HUES6 (cell line): ENCODE results near the gene GALNT12.
A peak's percentile ranks its signal among the peaks of the same experiment; 100 is the strongest.

Experiments
- H3K27ac ChIP-seq: 2 replicates; pipeline ENCODE4 v1.7.0; 2013; ENCODE audit warnings: low read depth, mild to moderate bottlenecking, low read length, inconsistent platforms
- H3K27me3 ChIP-seq: 2 replicates; pipeline ENCODE4 v1.6.1; 2013; ENCODE audit warnings: low read length; ENCODE audit not compliant: control insufficient read depth, insufficient read depth
- H3K36me3 ChIP-seq: 2 replicates; pipeline ENCODE4 v1.6.1; 2013; ENCODE audit warnings: low read length; ENCODE audit not compliant: control insufficient read depth, insufficient read depth
- H3K4me1 ChIP-seq: 2 replicates; pipeline ENCODE4 v1.6.1; 2013; ENCODE audit warnings: low read length; ENCODE audit not compliant: control insufficient read depth, insufficient read depth
- H3K4me3 ChIP-seq: 2 replicates; pipeline ENCODE4 v1.5.1; 2013; ENCODE audit warnings: low read depth, low read length
- H3K9ac ChIP-seq: one replicate; pipeline ENCODE4 v1.6.1; 2013; ENCODE audit warnings: mild to moderate bottlenecking, low read length
- H3K9me3 ChIP-seq: 2 replicates; pipeline ENCODE4 v1.6.1; 2013; ENCODE audit warnings: low read depth, low read length; ENCODE audit not compliant: control insufficient read depth, insufficient read depth

GALNT12 gene

DNA sequence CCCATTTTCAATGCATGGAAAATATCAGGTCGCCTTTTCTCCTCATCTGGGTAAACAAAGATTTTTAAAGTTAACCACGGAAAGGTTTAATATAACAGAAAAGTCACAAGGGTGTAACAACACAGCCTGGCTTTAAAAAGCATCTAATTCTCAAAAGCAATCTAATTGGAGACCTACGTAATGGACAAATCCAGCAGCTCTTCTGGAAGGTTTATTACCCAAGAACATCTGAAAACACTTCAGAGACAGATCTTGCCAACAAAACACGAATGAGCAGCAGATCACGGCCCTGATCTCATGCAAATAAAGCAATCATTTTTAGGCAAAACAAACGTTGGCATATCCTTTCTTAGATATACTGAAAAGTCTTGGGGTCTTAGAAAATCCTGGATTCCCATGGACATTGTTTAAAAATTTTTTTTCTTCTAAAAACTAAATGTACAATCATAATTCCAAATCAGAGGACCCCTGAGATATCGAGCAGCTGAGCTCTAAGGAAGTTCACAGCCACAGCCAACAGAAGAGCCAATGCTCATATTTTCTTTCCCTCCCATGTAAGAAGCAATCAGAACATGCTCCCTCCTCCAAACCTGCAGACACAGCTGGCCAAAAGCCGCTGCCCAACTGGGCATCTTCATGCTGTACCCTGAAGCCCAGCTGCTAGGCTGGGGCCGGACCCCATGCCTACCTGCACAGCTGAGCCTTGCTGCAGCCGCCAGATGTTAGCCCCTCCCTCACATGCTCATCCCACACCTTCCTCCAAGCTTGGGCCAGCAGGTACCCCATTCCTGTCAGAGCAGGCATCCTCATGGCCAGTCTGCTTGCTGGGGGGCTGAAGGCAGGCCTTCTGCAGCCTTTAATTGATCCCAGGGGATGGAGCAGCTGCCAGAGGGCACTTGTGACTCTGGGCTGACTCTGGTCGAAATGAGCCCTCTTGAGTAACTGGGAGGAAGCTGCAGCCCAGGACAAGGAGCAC lies 22.4 kb upstream of the GALNT12 start:
- H3K27me3 ChIP-seq, result no peaks in the 10 kb centered on the region
- no peak overlapping the region for H3K4me3 ChIP-seq
- no peak overlapping the region for H3K27ac ChIP-seq
- peaks cover 64% of the 10 kb centered on the region for H3K36me3 ChIP-seq
- H3K9me3 ChIP-seq, result no peaks in the 10 kb centered on the region
- H3K4me1 ChIP-seq, result no peaks in the 10 kb centered on the region
- no peak overlapping the region for H3K9ac ChIP-seq

GRCh38 chr9:98786750-98787510 lies 20.5 kb upstream of the GALNT12 start:
- Histone ChIP-seq H3K27me3 (no peaks in the 10 kb centered on the region), H3K27ac (no peak overlapping the region), H3K9ac (no peak overlapping the region), H3K36me3 (peaks cover 56% of the 10 kb centered on the region), H3K4me1 (peaks cover 7% of the 10 kb centered on the region), H3K4me3 (no peak overlapping the region), H3K9me3 (no peaks in the 10 kb centered on the region)

- H3K4me3 ChIP-seq, result no peak overlapping the region
- H3K27ac ChIP-seq, result no peak overlapping the region
- H3K4me1 ChIP-seq, result peaks cover 12% of the 10 kb centered on the region
- no peak overlapping the region for H3K9ac ChIP-seq
- peaks cover 47% of the 10 kb centered on the region for H3K36me3 ChIP-seq
- H3K9me3 ChIP-seq, result no peaks in the 10 kb centered on the region
- H3K27me3 ChIP-seq, result no peaks in the 10 kb centered on the region
These were observed 19.6 kb upstream of the GALNT12 start for GRCh38 chr9:98787766-98788335.

- Histone ChIP-seq H3K9ac (no peak overlapping the region), H3K36me3 (peaks cover 33% of the 10 kb centered on the region), H3K4me3 (no peak overlapping the region), H3K4me1 (peaks cover 18% of the 10 kb centered on the region), H3K27ac (no peak overlapping the region), H3K27me3 (no peaks in the 10 kb centered on the region), H3K9me3 (no peaks in the 10 kb centered on the region)
These were observed 17.9 kb upstream of the GALNT12 start for GRCh38 chr9:98789483-98790133.

DNA sequence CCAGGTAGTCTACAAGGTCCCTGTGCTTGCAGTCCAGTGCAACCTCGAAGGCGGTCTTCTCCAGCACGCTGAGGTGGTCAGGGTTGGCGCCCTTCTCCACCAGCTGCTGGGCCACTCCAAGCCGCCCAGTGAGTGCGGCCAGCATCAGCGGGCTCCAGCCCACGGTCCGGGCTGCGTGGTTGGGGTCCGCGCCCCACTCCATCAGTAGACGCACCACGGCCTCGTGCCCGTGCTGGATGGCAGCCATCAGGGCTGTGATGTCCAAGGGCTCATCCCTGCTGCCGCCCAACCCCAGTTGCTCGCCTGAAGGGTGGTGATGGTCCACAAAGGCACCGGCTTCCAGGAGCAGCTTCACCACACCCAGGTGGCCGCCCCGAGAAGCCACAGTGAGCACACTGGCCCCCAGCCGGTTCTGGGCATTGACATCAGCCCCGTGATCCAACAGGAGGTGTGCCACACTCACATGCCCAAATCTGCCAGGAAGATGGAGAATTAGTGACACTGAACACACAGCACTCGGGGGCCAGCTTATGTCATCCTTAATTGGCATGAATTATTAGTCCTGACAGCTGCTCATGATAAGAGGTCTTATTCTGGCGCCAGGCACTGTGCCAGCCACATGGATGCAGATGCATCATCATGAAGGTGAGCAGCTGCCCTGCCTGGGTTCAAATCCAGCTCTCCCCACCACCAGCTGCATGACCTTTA lies 17.2 kb upstream of the GALNT12 start:
- H3K4me3 ChIP-seq, result no peak overlapping the region
- H3K27ac ChIP-seq, result no peak overlapping the region
- H3K9me3 ChIP-seq, result no peaks in the 10 kb centered on the region
- H3K9ac ChIP-seq, result no peak overlapping the region
- peaks cover 25% of the 10 kb centered on the region for H3K4me1 ChIP-seq
- peaks cover 33% of the 10 kb centered on the region for H3K36me3 ChIP-seq
- H3K27me3 ChIP-seq, result no peaks in the 10 kb centered on the region

GRCh38 chr9:98790842-98791607 lies 16.4 kb upstream of the GALNT12 start:
- H3K4me3 ChIP-seq, result no peak overlapping the region
- H3K36me3 ChIP-seq, result peaks cover 28% of the 10 kb centered on the region
- no peak overlapping the region for H3K9ac ChIP-seq
- H3K9me3 ChIP-seq, result no peaks in the 10 kb centered on the region
- no peak overlapping the region for H3K27ac ChIP-seq
- no peaks in the 10 kb centered on the region for H3K27me3 ChIP-seq
- H3K4me1 ChIP-seq, result peaks cover 29% of the 10 kb centered on the region

- Histone ChIP-seq H3K4me1 (peaks cover 31% of the 10 kb centered on the region), H3K27me3 (peaks cover under 1% of the 10 kb centered on the region; the same call in 1 of the 2 replicates), H3K9me3 (no peaks in the 10 kb centered on the region), H3K4me3 (no peak overlapping the region), H3K27ac (no peak overlapping the region), H3K9ac (no peak overlapping the region), H3K36me3 (peaks cover 28% of the 10 kb centered on the region)
These were observed 15.6 kb upstream of the GALNT12 start for GRCh38 chr9:98791608-98792490.

DNA sequence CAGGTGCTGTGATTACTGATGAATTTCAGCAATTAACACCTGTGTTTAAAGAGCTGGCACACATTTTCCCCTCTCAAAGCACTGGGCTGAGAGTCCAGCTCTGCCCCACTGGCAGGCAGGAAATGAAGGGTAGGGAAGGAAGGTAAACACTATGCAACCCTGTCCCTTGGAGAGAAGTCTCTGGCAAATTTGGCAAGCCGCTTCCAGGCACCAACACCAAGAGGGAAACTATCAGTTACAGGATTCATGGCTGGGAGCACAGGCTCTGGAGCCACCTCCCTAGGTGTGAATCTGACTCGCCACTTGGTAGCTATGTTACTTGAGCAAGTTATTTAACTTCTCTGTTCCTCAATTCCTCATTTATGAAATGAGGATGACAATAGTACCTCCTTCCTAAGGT lies 14.4 kb upstream of the GALNT12 start:
- H3K4me1 ChIP-seq, result peaks cover 32% of the 10 kb centered on the region
- peaks cover 23% of the 10 kb centered on the region for H3K36me3 ChIP-seq
- no peak overlapping the region for H3K9ac ChIP-seq
- H3K27ac ChIP-seq, result no peak overlapping the region
- H3K9me3 ChIP-seq, result peaks cover 4% of the 10 kb centered on the region; the same call in 1 of the 2 replicates
- H3K4me3 ChIP-seq, result no peak overlapping the region
- H3K27me3 ChIP-seq, result peaks cover 5% of the 10 kb centered on the region

GRCh38 chr9:98794802-98795201 lies 12.7 kb upstream of the GALNT12 start:
- peak overlapping the region; percentile 81 for H3K4me3 ChIP-seq

More at GRCh38 chr9:98794802-98795201, 12.7 kb upstream of the GALNT12 start:
- Histone ChIP-seq H3K9me3 (peaks cover 8% of the 10 kb centered on the region; the same call in 1 of the 2 replicates), H3K9ac (no peak overlapping the region), H3K27me3 (peaks cover 5% of the 10 kb centered on the region), H3K36me3 (peaks cover 5% of the 10 kb centered on the region), H3K4me1 (peaks cover 35% of the 10 kb centered on the region), H3K27ac (no peak overlapping the region)
